ENCODE results near the gene STAP1. TPM values are rescaled to one million over a fixed set of nuclear protein-coding genes. Genes with fewer than 3 reads are reported as not detected.
"Not testable (repeated sequence)": the region's sequence is repeated elsewhere in the genome, so short reads cannot be mapped to it uniquely, and the experiment has no call there.

STAP1 gene
- total and polyA plus RNA-seq, 9 donors = 0.04 to 0.18 (median 0.12) TPM; not detected in 3

- no peak overlapping the region for H3K4me3 ChIP-seq (ENCODE audit: low read length)
- DNase-seq = no peak
- H3K27me3 ChIP-seq (ENCODE audit: control insufficient read depth, insufficient read depth, low read length) = no peaks in the 10 kb centered on the region
- H3K36me3 ChIP-seq (ENCODE audit: control insufficient read depth, insufficient read depth, low read length) = peaks cover 34% of the 10 kb centered on the region
- no peak overlapping the region for H3K27ac ChIP-seq (ENCODE audit: low read length)
- H3K9me3 ChIP-seq (replicated peaks; ENCODE audit: control insufficient read depth, low read depth, low read length) = no peaks in the 10 kb centered on the region
- no peaks in the 10 kb centered on the region for H3K4me1 ChIP-seq (ENCODE audit: control insufficient read depth, insufficient read depth, low read length)
- no CpG with 5 or more reads among the region's 2 CpGs for WGBS (ENCODE audit: insufficient coverage)
These were observed 23.2 kb upstream of the STAP1 start for GRCh38 chr4:67535280-67535840.

GRCh38 chr4:67539830-67540229 is 18.7 kb upstream of the STAP1 start:
- no peaks in the 10 kb centered on the region for H3K9me3 ChIP-seq (replicated peaks; ENCODE audit: control insufficient read depth, low read depth, low read length)
- no peaks in the 10 kb centered on the region for H3K4me1 ChIP-seq (ENCODE audit: control insufficient read depth, insufficient read depth, low read length)
- H3K27ac ChIP-seq (ENCODE audit: low read length) = no peak overlapping the region
- H3K27me3 ChIP-seq (ENCODE audit: control insufficient read depth, insufficient read depth, low read length) = no peaks in the 10 kb centered on the region
- H3K4me3 ChIP-seq (ENCODE audit: low read length) = no peak overlapping the region
- no CpG with 5 or more reads among the region's 1 CpG for WGBS (ENCODE audit: insufficient coverage)
- H3K36me3 ChIP-seq (ENCODE audit: control insufficient read depth, insufficient read depth, low read length) = peaks cover 18% of the 10 kb centered on the region
- no peak for DNase-seq

GRCh38 chr4:67542076-67542475 is 16.5 kb upstream of the STAP1 start:
- WGBS (ENCODE audit: insufficient coverage) = no CpG with 5 or more reads among the region's 1 CpG
- H3K4me1 ChIP-seq (ENCODE audit: control insufficient read depth, insufficient read depth, low read length) = peaks cover 2% of the 10 kb centered on the region
- peaks cover 14% of the 10 kb centered on the region for H3K36me3 ChIP-seq (ENCODE audit: control insufficient read depth, insufficient read depth, low read length)
- no peak overlapping the region for H3K4me3 ChIP-seq (ENCODE audit: low read length)
- DNase-seq = no peak
- H3K27me3 ChIP-seq (ENCODE audit: control insufficient read depth, insufficient read depth, low read length) = no peaks in the 10 kb centered on the region
- no peak overlapping the region for H3K27ac ChIP-seq (ENCODE audit: low read length)
- H3K9me3 ChIP-seq (replicated peaks; ENCODE audit: control insufficient read depth, low read depth, low read length) = no peaks in the 10 kb centered on the region

DNA sequence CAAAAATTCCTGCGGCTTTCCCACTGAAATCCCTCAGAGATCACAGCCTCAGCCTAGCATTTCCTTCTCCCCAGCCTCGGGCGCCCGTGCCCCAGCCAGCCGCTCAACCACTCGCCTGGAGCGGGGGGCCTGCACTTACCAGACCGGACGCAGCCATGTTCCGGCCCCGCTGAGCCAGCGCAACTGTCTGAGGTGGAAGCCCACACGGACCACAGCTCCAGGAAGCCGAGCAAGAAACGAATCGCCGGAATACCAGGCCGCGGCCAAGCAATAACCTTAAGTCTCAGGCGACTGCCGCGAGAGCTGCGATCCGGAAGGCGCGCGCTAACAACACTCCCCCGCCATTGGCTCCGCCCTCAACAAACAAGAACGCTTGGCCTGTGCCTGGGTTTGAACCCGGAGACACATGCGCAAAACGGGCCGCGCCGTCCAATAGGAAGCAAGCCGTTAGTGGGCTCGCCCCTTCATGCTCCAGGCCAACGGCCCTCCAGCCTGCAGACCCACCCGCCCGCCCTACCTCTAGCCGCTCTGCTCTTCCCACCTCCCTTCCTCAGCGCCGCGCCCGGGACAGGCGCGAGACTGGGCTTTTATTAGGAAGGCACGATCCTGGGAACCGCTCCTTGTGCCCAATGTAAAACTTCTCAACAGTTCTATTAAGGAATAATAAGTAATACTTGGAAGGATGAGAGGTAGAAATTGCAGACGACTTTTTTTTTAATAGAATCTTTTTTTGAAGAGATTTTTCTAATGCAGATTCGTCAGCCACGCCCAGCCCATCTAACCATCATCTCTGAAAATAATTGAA is 13.1 kb upstream of the STAP1 start, which contains the start of gene CENPC:
Gene CENPC (minus strand): TSS at position 305 of the 805 bp plus-strand sequence. CDS start 148 bp downstream, at position 157.
- DNase-seq = peak; percentile 99
- no peaks in the 10 kb centered on the region for H3K27me3 ChIP-seq (ENCODE audit: control insufficient read depth, insufficient read depth, low read length)
- H3K9me3 ChIP-seq (replicated peaks; ENCODE audit: control insufficient read depth, low read depth, low read length) = no peaks in the 10 kb centered on the region
- peaks cover 3% of the 10 kb centered on the region for H3K36me3 ChIP-seq (ENCODE audit: control insufficient read depth, insufficient read depth, low read length)
- H3K4me3 ChIP-seq (ENCODE audit: low read length) = peak within 1 kb of the TSS; percentile 84
- under 1% methylated on average over 28 of the region's 53 CpGs for WGBS (ENCODE audit: insufficient coverage)
- peak within 1 kb of the TSS; percentile 97 for H3K27ac ChIP-seq (ENCODE audit: low read length)
- H3K4me1 ChIP-seq (ENCODE audit: control insufficient read depth, insufficient read depth, low read length) = peaks cover 2% of the 10 kb centered on the region

DNA sequence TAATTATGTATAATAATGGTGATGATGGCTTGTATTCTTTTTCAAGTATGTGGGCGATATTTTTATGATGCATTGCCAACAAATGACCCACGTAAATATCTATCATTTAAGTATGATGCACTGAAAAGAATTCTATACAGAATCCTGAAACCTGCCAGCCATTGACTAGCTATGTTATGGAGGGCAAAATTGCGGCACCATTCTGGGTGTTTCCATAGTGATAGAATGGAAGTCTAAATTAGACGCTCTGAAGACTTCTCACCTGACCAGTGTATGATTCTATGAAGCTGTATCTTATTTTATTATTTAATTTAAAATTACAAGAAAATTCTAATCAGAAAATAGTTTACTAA is 12.5 kb upstream of the STAP1 start:
- Histone ChIP-seq H3K36me3 (ENCODE audit: control insufficient read depth, insufficient read depth, low read length) (peaks cover 2% of the 10 kb centered on the region), H3K9me3 (replicated peaks; ENCODE audit: control insufficient read depth, low read depth, low read length) (no peaks in the 10 kb centered on the region), H3K27me3 (ENCODE audit: control insufficient read depth, insufficient read depth, low read length) (no peaks in the 10 kb centered on the region), H3K4me3 (ENCODE audit: low read length) (peak overlapping the region; percentile 84), H3K27ac (ENCODE audit: low read length) (peak overlapping the region; percentile 82), H3K4me1 (ENCODE audit: control insufficient read depth, insufficient read depth, low read length) (peaks cover 2% of the 10 kb centered on the region)
- WGBS (ENCODE audit: insufficient coverage) = no CpG with 5 or more reads among the region's 4 CpGs
- DNase-seq = peak; percentile 21

DNA sequence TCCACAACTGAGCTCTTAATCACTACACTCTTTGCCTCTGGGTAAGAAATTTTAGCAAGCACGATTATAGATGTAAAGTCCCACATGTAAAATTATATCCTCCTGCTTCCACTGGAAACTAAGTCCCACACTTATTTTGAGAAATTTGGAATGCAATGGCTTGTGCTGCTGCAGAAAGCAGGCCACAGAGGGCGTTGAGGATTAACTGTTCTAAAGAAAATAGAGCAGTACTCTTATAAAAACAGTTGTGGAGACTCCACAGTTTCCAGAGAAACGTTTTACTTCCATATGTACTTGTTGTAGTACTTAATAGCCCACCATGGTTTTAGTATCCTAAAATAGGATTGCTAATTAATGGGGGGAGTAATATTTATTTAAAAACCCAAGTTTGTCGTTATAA is 11.6 kb upstream of the STAP1 start:
- Histone ChIP-seq H3K9me3 (replicated peaks; ENCODE audit: control insufficient read depth, low read depth, low read length) (no peaks in the 10 kb centered on the region), H3K4me1 (ENCODE audit: control insufficient read depth, insufficient read depth, low read length) (peaks cover 2% of the 10 kb centered on the region), H3K27ac (ENCODE audit: low read length) (no peak overlapping the region), H3K27me3 (ENCODE audit: control insufficient read depth, insufficient read depth, low read length) (no peaks in the 10 kb centered on the region), H3K36me3 (ENCODE audit: control insufficient read depth, insufficient read depth, low read length) (peaks cover 2% of the 10 kb centered on the region), H3K4me3 (ENCODE audit: low read length) (no peak overlapping the region)
- DNase-seq = peak; percentile 25
- WGBS (ENCODE audit: insufficient coverage) = no CpG with 5 or more reads among the region's 4 CpGs

DNA sequence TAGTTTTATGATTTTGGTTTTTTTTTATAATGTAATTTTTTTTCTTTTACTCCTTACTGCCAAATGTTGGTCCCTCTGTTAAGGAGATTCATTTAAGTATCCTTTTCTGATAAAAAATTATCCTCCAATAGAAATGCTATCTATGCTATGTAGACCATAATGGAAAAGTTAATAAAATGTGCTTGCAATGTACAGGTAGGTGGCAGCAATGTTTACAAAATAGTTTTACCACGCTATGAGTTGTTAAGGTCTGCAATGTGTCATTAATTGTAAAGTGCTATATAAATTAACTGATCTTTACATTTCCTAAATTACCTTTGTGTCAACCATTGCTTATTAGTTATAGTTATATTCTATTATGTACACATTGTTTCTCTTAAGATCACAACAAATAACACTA is 9.4 kb upstream of the STAP1 start:
- DNase-seq = peak; percentile 21
- no CpG with 5 or more reads among the region's 1 CpG for WGBS (ENCODE audit: insufficient coverage)
- Histone ChIP-seq H3K4me1 (ENCODE audit: control insufficient read depth, insufficient read depth, low read length) (peaks cover 2% of the 10 kb centered on the region), H3K4me3 (ENCODE audit: low read length) (no peak overlapping the region), H3K27ac (ENCODE audit: low read length) (no peak overlapping the region), H3K9me3 (replicated peaks; ENCODE audit: control insufficient read depth, low read depth, low read length) (no peaks in the 10 kb centered on the region), H3K27me3 (ENCODE audit: control insufficient read depth, insufficient read depth, low read length) (no peaks in the 10 kb centered on the region), H3K36me3 (ENCODE audit: control insufficient read depth, insufficient read depth, low read length) (no peaks in the 10 kb centered on the region)

GRCh38 chr4:67550451-67550850 is 8.1 kb upstream of the STAP1 start:
- Histone ChIP-seq H3K36me3 (ENCODE audit: control insufficient read depth, insufficient read depth, low read length) (no peaks in the 10 kb centered on the region), H3K27me3 (ENCODE audit: control insufficient read depth, insufficient read depth, low read length) (no peaks in the 10 kb centered on the region), H3K4me1 (ENCODE audit: control insufficient read depth, insufficient read depth, low read length) (peaks cover 2% of the 10 kb centered on the region), H3K9me3 (replicated peaks; ENCODE audit: control insufficient read depth, low read depth, low read length) (no peaks in the 10 kb centered on the region), H3K27ac (ENCODE audit: low read length) (no peak overlapping the region), H3K4me3 (ENCODE audit: low read length) (no peak overlapping the region)
- DNase-seq = no peak

DNA sequence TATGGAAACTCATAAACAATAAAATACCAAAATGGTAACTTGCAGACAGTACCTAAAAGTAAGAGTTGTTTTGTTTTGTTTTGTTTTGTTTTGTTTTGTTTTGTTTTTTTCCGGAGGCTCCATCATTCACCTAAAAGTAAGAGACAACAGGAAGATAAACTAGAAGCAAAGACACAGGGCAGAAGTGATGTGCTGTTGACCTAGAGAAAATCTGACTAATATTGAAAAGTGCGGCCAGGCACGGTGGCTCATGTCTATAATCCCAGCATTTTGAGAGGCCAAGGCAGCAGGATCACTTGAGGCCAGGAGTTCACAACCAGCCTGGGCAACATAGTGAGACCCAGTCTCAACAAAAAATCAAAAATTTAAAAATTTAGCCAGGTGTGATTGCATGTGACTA is 7.7 kb upstream of the STAP1 start:
- no peaks in the 10 kb centered on the region for H3K27me3 ChIP-seq (ENCODE audit: control insufficient read depth, insufficient read depth, low read length)
- no peak overlapping the region for H3K27ac ChIP-seq (ENCODE audit: low read length)
- WGBS (ENCODE audit: insufficient coverage) = 86% methylated on average over 2 of the region's 3 CpGs
- no peaks in the 10 kb centered on the region for H3K36me3 ChIP-seq (ENCODE audit: control insufficient read depth, insufficient read depth, low read length)
- DNase-seq = no peak
- H3K9me3 ChIP-seq (replicated peaks; ENCODE audit: control insufficient read depth, low read depth, low read length) = no peaks in the 10 kb centered on the region
- no peak overlapping the region for H3K4me3 ChIP-seq (ENCODE audit: low read length)
- H3K4me1 ChIP-seq (ENCODE audit: control insufficient read depth, insufficient read depth, low read length) = peaks cover 2% of the 10 kb centered on the region

- not testable (repeated sequence) for H3K9me3 ChIP-seq (replicated peaks; ENCODE audit: control insufficient read depth, low read depth, low read length); H3K36me3 ChIP-seq (ENCODE audit: control insufficient read depth, insufficient read depth, low read length); H3K4me3 ChIP-seq (ENCODE audit: low read length); DNase-seq; H3K4me1 ChIP-seq (ENCODE audit: control insufficient read depth, insufficient read depth, low read length); H3K27ac ChIP-seq (ENCODE audit: low read length); H3K27me3 ChIP-seq (ENCODE audit: control insufficient read depth, insufficient read depth, low read length)
- no CpG with 5 or more reads among the region's 4 CpGs for WGBS (ENCODE audit: insufficient coverage)
These were observed 6.3 kb upstream of the STAP1 start for GRCh38 chr4:67552146-67552792.

Data from muscle of leg (tissue), 11 donors.